ENCODE measurements around the gene RNF220.
"Not testable (repeated sequence)": the region's sequence is repeated elsewhere in the genome, so short reads cannot be mapped to it uniquely, and the experiment has no call there.

RNF220 gene

DNA sequence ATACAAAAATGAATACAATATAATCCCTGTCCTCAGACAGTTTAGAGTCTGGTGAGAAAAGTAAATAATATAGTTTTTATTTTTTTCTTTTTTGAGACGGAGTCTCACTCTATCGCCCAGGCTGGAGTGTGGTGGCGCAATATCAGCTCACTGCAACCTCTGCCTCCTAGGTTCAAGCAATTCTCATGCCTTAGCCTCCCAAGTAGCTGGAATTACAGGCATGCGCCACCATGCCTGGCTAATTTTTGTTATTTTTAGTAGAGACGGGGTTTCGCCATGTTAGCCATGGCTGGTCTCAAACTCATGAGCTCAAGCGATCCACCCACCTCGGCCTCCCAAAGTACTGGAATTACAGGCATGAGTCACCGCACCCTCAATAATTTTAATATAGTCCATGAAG lies 294.3 kb downstream of the RNF220 start:
- not testable (repeated sequence) for H3K9me3 ChIP-seq (ENCODE audit: control insufficient read depth in 2 of 2, low read length in 2 of 2); H3K27me3 ChIP-seq (ENCODE audit: control insufficient read depth in 1 of 2, insufficient read depth in 2 of 2, low read length in 2 of 2); H3K4me3 ChIP-seq (ENCODE audit: low read length in 2 of 2); H3K36me3 ChIP-seq (ENCODE audit: control insufficient read depth in 2 of 2, insufficient read depth in 2 of 2, low read length in 2 of 2); H3K27ac ChIP-seq (ENCODE audit: low read length); H3K4me1 ChIP-seq (ENCODE audit: control insufficient read depth, insufficient read depth, low read length); H3K9ac ChIP-seq (ENCODE audit: low read length in 2 of 2)

DNA sequence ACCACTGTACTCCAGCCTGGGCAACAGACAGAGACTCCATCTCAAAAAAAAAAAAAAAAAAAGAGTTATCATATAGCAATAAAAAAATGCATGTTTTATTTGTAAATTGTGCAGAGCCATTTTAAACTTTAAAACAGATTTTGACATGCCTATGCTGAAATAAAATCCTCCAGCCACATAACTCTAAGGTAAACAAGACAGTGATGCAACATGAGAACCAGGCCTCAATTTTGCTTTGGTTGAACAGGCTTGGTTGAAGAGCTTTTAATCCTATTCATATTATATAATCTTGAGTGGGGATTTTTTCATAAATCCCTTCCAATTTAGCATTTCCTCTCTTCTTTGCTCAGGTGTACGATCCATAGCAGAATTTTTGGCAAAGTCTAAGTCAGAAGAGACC lies 295.5 kb downstream of the RNF220 start:
- Histone ChIP-seq H3K9ac (ENCODE audit: low read length in 2 of 2) (no peak overlapping the region), H3K36me3 (ENCODE audit: control insufficient read depth in 2 of 2, insufficient read depth in 2 of 2, low read length in 2 of 2) (no peaks in the 10 kb centered on the region), H3K27ac (ENCODE audit: low read length) (no peak overlapping the region), H3K4me3 (ENCODE audit: low read length in 2 of 2) (no peak overlapping the region), H3K9me3 (ENCODE audit: control insufficient read depth in 2 of 2, low read length in 2 of 2) (no peaks in the 10 kb centered on the region), H3K27me3 (ENCODE audit: control insufficient read depth in 1 of 2, insufficient read depth in 2 of 2, low read length in 2 of 2) (no peaks in the 10 kb centered on the region), H3K4me1 (ENCODE audit: control insufficient read depth, insufficient read depth, low read length) (no peaks in the 10 kb centered on the region)

DNA sequence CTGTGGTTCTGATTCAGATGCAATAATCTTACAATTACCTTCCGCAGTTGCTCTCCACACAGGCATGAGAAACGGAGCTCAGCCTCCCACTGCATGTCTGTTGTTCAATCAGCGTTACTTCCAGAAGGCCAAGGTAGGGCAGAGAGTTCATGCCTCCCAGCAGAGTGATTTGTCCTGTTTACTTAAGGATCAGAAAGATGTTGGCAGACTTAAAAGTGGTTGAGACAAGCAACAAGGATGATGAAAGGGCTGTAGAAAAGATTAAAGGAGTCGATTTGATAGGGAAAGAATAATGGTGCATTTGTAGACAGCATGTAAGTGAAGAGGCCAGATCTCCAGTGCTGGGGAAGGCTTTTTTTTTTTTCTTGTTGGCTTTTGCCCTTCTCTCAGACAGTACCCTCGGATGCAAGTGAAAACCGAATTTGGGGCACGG lies 296.1 kb downstream of the RNF220 start:
- H3K27me3 ChIP-seq (ENCODE audit: control insufficient read depth in 1 of 2, insufficient read depth in 2 of 2, low read length in 2 of 2) = no peaks in the 10 kb centered on the region
- H3K36me3 ChIP-seq (ENCODE audit: control insufficient read depth in 2 of 2, insufficient read depth in 2 of 2, low read length in 2 of 2) = no peaks in the 10 kb centered on the region
- H3K27ac ChIP-seq (ENCODE audit: low read length) = no peak overlapping the region
- no peak overlapping the region for H3K9ac ChIP-seq (ENCODE audit: low read length in 2 of 2)
- no peaks in the 10 kb centered on the region for H3K9me3 ChIP-seq (ENCODE audit: control insufficient read depth in 2 of 2, low read length in 2 of 2)
- no peaks in the 10 kb centered on the region for H3K4me1 ChIP-seq (ENCODE audit: control insufficient read depth, insufficient read depth, low read length)
- H3K4me3 ChIP-seq (ENCODE audit: low read length in 2 of 2) = no peak overlapping the region

All from stomach smooth muscle (tissue), 2 donors.